ENCODE data around the gene AGMAT.
A peak's percentile ranks its signal among the peaks of the same experiment; 100 is the strongest.

The AGMAT gene, protein sequence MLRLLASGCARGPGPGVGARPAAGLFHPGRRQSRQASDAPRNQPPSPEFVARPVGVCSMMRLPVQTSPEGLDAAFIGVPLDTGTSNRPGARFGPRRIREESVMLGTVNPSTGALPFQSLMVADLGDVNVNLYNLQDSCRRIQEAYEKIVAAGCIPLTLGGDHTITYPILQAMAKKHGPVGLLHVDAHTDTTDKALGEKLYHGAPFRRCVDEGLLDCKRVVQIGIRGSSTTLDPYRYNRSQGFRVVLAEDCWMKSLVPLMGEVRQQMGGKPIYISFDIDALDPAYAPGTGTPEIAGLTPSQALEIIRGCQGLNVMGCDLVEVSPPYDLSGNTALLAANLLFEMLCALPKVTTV

DNA sequence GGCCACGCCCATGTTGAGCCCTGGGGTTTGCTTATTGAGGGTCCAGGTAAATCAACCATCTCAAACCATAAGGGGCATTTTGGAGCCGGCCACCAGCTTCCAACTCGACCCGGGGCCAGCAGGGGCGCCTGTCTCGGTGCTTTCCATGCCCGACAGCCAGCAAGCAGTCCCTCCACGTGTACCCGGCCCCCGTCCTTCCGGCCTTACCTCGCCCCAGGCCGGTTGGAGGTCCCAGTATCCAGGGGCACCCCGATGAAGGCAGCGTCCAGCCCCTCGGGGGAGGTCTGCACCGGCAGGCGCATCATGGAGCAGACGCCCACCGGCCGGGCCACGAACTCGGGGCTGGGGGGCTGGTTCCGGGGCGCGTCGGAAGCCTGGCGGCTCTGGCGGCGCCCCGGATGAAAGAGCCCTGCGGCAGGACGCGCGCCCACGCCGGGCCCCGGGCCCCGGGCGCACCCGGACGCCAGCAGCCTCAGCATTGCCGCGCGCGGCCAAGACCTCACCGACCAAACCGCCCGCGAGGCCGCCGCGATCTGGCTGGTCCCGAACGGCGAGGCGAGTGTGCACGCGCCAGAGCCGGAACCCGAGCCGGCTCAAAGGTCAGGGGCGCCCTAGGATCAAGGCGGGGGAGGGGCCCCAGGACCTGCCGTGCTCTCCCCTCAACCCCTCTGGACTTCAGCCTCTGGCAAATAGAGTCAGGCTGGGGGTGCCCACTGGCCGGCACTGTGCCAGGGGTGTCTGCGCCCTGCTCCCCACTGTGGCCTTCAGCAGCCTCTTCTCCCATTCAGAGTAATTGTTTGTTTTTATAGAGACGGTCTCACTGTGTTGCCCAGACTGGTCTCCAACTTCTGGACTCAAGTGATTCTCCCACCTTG is at the start of gene AGMAT:
AGMAT (minus strand) TSS at position 563 of the 875 bp plus-strand sequence; CDS start at position 479, 84 bp downstream.
- peak; percentile 56 for DNase-seq

DNA sequence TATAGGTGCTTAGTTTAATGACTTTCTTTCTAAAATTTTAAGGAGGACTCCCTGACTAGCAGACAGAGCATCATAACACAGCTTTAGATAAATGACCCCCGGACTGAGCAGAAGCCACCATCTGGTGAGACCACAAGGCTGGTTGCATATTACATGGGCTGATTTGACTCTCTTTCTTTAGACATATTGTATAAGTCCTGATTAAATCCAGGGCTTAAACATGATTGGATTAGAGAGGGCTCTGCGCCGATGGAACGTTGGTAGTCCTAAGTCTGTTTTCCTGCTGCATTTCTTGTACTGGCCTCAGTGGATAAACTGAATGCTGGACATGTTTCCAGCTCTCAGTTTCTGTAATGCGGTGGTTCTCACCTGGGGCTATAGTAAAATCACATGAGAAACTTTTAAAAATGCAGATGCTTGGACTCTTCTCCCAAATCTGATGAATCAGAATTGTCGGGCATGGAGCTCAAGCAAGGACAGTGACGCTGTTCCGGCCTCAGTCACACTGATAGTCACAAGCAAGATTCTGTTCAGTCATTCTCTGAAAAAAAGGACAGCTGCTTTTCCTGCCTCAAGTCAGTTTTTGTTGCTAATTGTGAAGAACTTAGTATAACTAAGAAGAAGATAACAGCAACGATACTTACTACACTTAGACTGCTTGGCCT is 49.0 kb upstream of the AGMAT start:
- DNase-seq: no peak

DNA sequence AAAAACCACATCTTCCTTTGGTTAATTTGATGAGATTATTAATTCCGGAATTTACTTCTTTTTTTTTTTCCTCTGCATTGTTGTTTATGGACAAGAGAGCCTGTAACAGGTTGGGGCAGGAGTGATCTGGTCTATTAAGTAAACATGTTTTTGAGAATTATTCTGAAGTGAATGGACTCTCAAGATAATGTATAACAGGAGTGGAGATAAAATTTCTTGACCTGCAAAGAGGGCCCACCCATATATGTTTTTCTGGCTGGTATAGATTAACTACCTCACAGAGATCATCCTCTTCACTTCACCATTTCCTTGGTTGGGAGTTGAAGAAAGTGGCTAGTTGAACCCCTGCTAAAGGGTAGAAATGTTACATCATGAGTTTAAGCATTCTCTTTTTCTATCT is 43.2 kb upstream of the AGMAT start:
- DNase-seq: no peak

DNA sequence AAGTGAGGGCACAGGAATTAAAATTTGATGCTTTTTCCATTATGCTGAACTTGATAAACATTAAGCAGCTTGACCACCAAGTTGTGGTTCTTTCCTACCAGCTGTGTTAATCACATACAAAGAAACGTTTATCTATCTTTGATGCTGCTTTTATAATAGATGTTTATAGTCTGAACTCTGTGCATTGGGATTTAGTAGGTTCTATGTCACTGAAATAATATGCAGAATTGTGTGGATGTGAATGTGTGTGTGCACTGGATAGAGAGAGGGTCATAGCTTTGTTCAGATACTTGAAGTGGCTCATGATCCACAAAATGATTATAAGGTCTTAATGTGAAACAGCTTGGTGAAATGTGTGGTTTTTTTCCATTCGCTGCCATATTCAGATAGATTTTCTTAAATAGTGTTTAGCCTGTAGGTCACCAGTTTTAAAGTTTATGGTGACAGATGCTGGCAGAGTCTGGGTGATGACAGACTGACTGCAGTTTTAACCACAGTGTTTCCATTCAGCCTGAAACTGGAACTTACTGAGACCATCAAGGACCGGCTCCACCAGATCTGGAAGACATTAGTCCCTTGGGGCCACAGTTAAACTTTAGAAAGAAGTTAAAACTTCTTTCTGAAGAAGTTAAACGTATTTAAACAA is 42.6 kb upstream of the AGMAT start:
- no peak for DNase-seq

DNA sequence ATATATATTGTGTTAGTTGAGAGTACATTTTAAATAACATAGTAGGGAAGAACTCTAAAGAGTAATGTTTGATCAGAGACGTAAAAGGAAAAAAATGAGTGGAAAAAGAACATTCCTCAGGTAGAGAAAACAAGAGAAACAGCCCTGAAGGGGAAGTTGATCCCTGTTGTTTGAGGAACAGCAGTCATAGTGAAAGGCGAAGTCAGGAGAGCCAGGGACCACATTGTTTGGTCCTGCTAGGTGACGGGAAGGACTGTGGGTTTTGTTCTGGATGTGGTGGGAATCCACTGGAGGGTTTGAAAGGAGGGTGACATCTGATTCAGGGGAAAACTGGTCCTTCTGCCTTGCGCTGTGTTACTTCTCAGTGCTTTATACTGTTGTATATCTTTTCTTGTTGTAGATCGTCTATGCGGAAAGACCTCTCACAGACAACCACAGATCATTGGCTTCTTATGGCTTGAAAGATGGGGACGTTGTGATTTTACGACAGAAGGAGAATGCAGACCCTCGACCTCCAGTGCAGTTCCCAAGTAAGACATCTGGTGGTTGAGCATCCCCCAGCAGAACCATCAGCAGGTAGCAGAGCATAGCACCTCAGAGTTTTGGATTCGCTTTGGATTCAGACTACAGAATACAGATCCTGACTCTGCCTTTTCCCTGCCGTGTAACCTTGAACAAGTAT is 41.6 kb upstream of the AGMAT start:
- no peak for DNase-seq

DNA sequence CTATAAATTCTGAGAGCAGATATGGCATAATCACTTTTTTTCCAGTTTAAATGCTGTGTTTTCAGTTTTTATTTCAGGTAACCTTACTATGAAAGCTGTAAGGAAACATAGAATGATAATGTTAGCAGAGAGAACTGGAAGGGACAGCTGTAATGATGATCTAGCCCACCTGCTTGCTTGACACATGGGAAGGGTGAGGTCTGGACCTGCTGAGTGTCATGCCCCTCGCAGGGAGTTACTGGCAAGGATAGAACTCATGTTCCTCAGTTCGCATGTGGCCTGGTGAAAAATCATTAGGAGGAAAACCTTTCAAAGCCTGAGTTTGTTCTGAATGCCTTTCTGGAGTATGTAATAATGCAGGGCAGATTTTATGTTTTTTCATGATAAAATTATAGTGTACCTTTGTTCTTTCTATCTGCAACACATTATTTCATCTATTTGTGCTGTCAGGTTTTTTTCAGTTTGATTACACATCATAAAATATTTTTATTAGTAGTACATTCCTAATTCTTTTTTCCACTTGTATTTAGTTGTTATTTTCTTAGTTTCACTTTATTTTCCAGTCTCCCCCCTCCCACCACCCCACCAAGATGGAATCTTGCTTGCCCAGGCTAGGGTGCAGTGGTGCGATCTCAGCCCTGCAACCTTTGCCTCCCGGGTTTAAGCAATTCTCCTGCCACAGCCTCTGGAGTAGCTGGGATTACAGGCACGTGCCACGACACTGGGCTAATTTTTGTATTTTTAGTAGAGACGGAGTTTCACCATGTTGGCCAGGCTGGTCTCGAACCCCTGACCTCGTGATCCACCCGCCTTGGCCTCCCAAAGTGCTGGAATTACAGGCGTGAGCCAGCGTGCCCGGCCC is 40.4 kb upstream of the AGMAT start:
- no peak for DNase-seq

DNA sequence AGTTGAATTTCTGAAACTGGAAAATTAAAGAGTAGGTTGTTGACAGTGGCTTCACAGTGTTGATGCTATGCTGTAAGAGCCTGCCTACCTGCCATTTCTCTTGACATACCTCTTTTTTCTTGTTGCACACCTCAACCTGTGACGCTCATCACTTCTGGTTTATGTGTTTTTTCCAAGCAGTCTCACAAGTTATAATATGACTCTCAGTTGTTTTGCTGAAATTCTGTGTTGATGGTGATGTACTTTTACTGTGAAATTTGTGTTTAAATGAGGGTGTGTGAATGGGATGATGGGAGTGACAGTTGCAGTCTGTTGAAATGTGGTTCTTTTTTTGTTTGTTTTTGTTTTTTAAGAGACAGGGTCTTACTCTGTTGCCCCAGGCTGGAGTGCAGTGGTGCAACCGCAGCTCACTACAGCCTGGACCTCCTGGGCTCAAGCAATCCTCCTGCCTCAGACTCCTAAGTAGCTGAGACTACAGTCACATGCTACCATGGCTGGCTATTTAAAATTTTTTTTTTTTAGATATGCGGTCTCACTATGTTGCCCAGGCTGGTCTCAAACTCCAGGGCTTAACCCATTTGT is 39.4 kb upstream of the AGMAT start:
- DNase-seq: no peak

DNA sequence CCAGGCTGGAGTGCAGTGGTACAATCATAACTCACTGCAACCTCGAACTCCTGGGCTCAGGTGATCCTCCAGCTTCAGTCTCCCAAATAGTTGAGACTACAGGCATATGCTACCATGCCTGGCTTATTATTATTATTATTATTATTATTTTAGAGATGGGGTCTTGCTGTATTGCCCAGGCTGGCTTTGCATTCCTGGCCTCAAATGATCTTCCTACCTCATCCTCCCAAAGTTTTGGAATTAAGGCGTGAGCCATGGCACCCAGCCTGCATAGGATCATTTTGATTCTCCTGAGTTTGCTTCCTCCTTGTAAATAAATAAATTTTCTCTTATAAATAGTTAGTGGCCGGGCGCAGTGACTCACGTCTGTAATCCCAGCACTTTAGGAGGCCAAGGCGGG is 38.6 kb upstream of the AGMAT start:
- no peak for DNase-seq

DNA sequence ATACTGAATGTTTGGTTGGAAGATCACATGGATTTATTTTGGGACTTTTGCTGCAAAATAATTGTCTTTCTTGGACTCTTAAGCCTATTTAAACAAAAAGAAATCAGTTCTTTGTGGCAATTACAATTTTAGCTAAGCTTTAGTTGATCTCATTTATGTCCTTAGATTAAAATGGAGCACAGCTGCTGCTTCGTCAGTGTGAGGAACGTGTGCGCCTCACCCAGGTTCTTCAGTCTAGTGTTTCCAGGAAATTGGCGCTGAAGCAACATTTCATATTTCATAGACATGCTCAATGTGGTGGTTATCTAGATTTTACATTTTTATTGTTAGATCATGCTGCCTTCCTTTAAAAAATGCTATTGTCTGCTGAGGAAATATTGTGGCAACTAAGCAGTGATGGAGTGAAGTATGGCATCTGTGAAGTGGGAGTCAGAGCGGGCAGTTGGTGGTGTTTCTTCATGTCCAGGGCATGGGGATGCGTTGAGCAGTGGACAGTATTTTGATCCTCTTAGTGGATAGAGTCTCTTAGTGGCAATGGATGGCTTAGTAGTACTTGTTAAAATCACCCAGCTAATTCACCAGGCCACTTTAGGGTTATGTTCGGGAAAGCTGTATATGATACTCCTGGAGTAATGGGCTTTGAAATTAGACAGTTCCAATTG is 38.0 kb upstream of the AGMAT start:
- no peak for DNase-seq

DNA sequence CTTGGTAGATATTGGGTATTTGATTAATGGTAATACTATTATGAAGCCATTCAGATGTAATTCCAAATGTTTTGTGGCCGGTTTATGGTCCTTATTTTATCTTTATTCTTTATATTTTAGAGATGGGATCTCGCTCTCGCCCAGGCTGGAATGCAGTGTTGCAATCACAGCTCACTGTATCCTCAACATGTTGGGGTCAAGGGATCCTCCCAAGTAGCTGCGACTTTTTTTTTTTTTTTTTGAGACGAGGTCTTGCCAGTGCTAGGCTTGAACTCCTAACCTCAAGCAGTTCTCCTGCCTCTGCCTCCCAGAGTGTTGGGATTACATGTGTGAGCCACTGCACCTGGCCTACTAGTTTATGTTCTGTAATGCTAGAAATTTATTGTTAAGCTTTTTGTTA is 37.1 kb upstream of the AGMAT start:
- no peak for DNase-seq

DNA sequence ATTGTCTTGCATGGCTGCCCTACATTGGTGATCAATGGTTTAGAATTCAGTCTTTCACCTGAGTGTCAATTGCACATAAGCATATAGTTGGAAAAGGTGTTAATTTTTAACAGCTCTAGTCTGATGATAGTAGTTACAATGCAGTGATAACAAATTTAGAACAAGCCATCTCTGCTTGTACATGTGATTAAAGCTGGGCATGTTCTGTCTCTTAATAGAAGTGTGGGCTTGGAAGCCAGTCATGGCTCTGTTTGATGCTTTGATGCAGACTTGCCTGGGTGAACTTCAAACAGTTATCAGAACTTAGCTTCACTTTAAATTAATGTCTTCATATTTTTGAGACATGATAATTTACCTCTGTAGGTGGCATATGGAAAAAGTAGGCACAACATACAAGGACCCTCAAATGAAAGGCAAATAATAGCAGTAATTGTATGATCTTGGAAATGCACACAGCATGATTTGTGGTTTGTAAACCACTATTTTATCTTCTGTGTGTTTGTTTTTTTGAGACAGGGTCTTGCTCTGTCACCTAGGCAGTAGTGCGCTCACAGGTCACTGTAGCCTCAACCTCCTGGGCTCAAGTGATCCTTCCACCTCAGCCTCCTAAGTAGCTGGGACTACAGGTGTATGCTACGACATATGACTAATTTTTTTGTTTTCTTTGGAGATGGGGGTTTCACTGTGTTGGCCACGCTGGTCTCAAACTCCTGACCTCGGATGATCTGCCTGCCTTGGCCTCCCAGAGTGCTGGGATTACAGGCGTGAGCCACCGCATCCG is 36.2 kb upstream of the AGMAT start:
- DNase-seq: no peak

DNA sequence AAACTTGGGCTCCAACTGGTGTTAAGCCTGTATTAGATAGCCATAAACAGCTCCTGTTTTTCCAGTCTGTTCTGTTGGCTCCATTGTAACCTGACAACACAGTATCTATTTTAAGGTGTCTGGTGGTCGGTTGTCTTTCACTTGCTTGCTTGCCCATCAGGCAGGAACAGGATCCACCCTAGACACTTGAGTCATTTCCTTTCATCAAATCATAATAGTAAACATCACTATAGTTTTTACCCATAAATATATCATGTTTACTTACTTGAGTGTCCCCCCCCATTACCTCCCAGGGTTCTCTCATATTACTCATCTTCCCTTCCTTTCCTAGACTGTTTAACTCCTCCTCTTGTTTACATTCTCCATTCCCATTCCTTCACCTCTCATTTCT is 35.3 kb upstream of the AGMAT start:
- DNase-seq: peak; percentile 46

DNA sequence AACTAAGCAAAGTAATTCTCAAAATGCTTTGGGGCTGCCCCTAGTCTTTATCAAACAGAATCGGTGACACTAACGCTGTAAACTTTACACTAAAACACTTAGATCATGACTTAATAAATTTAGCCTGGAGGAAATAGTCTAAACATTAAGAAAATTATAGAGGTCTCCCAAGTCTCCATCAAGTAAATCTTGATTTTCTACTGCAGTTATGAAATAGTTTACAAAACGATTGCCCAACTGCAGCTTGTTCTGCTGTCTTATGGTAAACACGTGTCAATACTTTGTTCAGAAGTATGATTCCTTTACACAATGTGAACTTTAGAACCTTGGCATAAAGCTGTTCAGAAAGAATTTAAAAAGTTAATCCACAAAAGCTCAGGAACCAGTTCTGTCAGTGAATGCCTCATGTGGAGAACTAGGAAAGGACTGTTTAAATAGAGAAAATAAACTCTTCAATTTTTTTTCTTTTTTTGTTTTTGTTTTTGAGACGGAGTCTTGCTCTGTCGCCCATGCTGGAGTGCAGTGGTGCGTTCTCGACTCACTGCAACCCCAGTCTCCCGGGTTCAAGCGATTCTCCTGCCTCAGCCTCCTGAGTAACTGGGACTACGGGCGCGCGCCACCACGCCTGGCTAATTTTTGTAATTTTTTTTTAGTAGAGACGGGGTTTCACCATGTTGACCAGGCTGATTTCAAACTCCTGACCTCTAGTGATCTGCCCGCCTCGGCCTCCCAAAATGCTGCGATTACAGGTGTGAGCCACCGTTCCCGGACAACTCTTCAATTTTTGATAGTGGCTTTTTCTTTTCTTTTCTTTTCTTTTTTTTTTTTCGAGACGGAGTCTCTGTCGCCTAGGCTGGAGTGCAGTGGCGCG is 34.0 kb upstream of the AGMAT start:
- peak; percentile 6 for DNase-seq

DNA sequence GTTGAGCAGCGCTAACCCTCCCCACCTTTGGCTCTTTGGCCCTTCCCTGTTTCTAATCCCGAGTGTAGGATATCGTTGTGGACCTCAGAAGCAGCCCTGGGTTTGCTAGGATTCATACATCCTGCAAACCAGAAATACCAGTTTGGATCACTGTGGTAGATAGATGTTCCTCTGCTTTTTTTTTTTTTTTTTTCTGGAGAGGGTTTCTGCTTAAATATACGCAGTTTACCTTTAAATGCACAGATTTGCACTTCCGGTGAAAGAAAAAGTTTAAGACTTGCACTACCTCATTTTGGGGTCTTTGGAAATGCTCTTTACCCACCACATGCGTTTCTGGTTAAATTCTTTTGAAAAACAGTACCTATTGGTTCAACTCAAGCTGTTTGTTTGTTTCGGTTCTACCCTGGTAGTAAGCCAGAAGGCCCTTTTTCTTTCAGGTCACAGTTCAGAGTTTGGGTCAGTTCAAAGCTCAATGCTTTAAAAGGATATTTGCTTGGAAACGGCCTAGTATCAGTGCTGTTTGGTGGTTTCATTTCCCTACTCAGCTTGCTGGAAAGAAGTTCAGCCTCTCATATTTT is 33.3 kb upstream of the AGMAT start:
- DNase-seq: peak; percentile 33

DNA sequence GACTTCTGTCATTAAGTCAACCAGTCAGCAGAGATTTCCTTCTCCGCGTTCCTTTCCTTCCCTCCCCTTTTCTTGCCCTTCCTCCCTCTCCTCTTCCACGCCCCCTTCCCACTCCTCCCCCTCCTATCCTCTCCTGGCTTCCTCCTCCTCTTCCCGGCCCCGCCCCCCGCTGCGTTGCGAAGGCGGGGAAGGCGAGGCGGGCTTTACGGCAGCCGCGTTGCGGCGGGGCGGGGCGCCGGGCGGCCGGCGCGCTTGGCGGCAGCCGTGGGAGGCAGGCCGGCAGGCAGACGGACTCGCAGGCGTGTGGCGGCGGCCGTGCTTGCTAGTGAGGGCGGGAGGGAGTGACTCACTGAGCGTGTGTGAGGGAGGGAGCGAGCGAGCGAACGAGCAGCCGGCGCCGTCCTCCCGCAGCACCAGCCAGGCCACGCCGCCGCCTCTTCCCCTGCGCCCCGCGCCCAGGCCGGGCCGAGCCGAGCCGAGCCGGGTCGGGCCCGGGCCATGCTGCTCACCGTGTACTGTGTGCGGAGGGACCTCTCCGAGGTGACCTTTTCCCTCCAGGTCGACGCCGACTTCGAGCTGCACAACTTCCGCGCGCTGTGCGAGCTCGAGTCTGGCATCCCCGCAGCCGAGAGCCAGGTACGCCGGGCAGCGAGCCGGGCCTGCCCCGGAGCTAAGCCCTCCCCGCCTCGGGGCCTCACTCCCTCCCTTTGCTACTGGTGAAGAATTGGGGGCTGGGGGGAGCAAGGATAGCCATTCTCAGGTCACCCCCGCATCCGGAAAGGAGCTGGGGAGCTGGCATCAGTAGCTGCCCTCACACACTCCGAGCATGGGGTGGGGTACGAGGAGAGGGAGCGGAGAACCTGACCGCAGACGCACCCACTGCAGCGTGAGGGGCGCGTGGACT is 32.6 kb upstream of the AGMAT start, which contains the start of gene DDI2:
DDI2 (plus strand) TSS at position 286 of the 904 bp plus-strand sequence; CDS start at position 499, 213 bp downstream.
- peak; percentile 95 for DNase-seq

DNA sequence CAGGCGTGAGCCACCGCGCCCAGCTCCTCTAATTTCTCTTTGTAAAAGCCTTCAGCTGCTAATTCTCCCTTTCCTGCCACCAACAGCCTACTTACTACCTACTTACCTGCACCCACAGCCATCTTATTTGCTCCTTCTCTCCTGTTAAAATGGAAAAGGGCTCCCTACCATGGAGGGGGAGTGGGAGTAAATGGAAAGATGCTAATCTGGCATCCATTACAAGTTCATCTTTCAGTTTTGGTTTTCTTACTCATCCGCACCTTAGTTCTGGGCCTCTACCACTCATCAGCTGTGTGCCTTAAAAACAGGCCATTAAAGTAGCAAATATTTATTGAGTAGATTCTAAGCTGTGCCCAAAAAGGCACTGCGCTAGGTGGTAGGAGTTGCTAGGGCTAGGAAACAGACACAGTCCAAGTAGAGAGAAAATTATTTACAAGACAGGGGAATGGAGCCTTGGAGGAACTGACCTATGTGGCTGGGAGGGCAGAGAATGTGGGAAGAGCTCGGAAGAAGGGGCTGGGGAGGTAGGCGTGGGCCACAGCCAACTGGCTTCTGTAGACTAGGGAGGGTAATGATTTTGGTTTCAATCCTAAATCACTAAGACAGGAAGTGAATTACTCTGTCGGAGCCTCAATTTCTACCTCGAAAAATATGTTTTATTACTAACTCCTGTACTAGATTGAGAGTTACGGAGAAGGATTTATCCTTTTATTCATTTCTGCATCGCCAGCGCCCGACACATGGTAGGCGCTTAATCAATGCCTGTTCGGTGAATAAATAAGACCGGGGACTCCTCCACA is 31.7 kb upstream of the AGMAT start:
- DNase-seq: no peak

Data from CD4-positive, alpha-beta T cell treated with Interleukin-21 for 1 hour (primary cell).